ENCODE measurements around the gene ARL14.

The ARL14 gene

DNA sequence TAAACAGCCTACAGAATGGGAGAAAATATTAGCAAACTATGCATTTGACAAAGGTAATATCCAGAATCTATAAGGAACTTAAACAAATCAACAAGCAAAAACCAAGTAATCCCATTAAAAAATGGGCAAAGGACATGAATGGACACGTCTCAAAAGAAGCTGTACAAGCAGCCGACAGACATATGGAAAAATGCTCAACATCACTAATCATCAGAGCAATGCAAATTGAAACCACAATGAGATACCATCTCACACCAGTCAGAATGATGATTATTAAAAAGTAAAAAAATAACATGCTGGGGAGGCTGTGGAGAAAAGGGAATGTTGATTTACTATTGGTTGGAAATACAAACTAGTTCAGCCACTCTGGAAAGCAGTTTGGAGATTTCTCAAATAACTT, 48.4 kb downstream of the ARL14 start:
- Histone ChIP-seq H3K27me3 (replicated peaks; ENCODE audit: control insufficient read depth, insufficient read depth, low read length) (no peaks in the 10 kb centered on the region; the same call in 1 of the 2 replicates), H3K36me3 (ENCODE audit: control insufficient read depth, insufficient read depth, low read length) (no peaks in the 10 kb centered on the region), H3K4me3 (replicated peaks; ENCODE audit: low read depth, low read length) (no peak overlapping the region)
- TF ChIP-seq, protein P1, sequence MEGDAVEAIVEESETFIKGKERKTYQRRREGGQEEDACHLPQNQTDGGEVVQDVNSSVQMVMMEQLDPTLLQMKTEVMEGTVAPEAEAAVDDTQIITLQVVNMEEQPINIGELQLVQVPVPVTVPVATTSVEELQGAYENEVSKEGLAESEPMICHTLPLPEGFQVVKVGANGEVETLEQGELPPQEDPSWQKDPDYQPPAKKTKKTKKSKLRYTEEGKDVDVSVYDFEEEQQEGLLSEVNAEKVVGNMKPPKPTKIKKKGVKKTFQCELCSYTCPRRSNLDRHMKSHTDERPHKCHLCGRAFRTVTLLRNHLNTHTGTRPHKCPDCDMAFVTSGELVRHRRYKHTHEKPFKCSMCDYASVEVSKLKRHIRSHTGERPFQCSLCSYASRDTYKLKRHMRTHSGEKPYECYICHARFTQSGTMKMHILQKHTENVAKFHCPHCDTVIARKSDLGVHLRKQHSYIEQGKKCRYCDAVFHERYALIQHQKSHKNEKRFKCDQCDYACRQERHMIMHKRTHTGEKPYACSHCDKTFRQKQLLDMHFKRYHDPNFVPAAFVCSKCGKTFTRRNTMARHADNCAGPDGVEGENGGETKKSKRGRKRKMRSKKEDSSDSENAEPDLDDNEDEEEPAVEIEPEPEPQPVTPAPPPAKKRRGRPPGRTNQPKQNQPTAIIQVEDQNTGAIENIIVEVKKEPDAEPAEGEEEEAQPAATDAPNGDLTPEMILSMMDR (IDR thresholded peaks at IDR 0.05; ENCODE audit: insufficient read depth, low read length, poor library complexity, severe bottlenecking), result no peak
- no peak for DNase-seq (ENCODE audit: extremely low read depth, insufficient read length)
